ENCODE results near the gene LINGO4. TPM values are rescaled to one million over a fixed set of nuclear protein-coding genes. Genes with fewer than 3 reads are reported as not detected.

Gene LINGO4
- total and polyA plus RNA-seq, 8 donors: 0.06 to 0.63 (median 0.12) TPM; not detected in 2

DNA sequence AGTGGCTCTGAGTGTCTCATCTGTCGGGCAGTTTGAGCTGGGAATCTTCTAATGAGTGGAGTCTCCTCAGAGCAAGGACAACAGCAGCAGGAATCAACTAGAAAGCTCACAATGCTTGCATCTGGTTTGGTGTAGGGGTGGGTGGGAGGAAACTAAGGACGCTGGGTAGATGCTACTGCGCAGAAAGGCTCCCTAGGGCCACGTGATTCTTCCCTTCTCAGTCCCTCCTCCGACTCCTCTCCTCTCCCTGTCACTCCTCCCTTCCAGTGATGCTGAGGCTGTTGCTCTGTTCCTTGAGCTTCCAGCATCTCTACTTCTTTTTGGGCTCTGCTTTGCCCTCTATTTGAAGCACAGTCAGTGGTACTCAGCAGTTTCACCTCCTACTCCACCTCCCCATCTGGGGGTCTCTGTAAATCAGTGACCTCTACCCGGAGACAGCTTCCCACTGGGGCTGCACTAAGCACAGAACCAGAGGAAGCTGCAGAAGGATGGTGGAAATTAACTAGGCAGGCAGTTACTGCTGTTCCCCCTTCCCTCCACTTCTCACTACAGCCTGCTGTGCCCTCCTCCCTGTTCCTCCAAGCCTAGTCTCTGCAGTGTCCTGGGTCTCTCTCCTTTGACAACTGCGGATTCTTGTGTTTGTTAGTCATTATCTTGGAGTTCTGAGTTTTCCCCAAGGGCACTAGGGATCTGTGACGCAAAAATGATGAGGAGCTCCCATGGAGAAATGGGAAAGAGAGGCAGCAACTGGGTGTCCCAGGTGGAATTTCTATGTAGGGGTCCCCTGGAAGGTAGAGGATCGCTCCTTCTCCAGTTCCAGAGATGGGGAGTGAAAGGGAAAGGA lies 5.8 kb downstream of the LINGO4 start:
- Histone ChIP-seq H3K9me3 (no peaks in the 10 kb centered on the region), H3K36me3 (no peaks in the 10 kb centered on the region), H3K4me3 (no peak overlapping the region), H3K4me1 (no peaks in the 10 kb centered on the region), H3K27ac (no peak overlapping the region), H3K27me3 (peaks cover 0 to 17% of the 10 kb centered on the region in 2 donors)
- TF ChIP-seq, protein P1, sequence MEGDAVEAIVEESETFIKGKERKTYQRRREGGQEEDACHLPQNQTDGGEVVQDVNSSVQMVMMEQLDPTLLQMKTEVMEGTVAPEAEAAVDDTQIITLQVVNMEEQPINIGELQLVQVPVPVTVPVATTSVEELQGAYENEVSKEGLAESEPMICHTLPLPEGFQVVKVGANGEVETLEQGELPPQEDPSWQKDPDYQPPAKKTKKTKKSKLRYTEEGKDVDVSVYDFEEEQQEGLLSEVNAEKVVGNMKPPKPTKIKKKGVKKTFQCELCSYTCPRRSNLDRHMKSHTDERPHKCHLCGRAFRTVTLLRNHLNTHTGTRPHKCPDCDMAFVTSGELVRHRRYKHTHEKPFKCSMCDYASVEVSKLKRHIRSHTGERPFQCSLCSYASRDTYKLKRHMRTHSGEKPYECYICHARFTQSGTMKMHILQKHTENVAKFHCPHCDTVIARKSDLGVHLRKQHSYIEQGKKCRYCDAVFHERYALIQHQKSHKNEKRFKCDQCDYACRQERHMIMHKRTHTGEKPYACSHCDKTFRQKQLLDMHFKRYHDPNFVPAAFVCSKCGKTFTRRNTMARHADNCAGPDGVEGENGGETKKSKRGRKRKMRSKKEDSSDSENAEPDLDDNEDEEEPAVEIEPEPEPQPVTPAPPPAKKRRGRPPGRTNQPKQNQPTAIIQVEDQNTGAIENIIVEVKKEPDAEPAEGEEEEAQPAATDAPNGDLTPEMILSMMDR (IDR thresholded peaks at IDR 0.05): no peak
- DNase-seq (no peak), ATAC-seq (no peak)
- intact Hi-C loops (cut with DNase I): no loop called here

DNA sequence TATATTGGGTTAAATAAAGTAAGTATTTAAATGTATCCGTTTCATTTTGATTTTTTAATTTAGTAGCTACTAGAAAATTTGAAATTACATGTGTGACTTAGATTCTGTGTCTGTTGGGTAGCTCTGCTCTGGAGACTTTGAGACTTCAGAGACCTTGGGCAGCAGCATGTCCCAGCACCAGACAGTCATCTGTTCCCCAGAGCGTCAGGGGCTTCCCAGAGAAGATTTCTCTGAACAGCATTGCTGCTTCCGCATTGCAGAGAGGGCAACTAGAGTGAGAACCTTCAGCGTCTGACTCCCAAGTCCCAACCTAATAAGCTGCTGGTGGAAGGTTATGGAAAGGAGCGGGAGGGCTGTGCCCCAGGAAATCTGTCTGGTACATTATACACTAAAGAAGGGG lies 6.6 kb downstream of the LINGO4 start:
- Histone ChIP-seq H3K27me3 (peaks cover 0 to 17% of the 10 kb centered on the region in 2 donors), H3K36me3 (no peaks in the 10 kb centered on the region), H3K4me1 (no peaks in the 10 kb centered on the region), H3K27ac (no peak overlapping the region), H3K9me3 (no peaks in the 10 kb centered on the region), H3K4me3 (no peak overlapping the region)
- ATAC-seq (no peak), DNase-seq (no peak)
- intact Hi-C loops (cut with DNase I): no loop called here
- TF ChIP-seq, protein P1 (IDR thresholded peaks at IDR 0.05): no peak

DNA sequence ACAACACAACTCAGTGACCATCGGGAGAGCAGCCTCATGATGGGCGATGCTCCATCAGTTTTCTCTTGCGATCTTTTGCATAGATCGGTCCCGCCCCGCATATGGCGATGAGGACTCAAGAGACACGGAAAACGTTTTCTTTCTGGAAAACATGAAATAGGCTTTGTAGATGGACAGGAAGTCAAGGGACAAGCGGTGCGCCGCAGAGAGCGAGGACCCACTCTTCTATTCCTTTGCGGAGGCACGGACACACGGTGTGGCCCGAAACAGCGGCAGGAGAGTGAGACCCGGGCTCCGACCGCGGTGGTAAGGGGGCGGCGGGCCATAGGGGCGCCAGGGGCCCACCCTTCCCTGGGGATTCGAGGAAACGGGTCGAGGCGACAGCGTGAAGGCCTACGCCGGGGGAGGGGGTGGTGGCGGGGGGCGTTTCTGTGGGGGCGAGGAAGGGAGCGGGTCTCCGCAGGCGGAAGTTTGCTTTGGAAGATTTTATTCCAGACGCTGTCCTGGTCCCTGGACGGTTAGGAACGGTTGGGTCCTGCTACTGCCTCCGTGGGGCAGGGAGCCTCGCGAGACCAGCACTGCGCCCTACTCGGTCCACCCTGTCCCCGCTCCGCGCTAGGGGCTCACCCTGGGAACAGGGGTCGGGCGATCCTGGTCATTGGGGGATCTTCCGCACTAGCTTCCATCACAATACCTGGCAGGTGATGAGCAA lies 14.1 kb downstream of the LINGO4 start:
- intact Hi-C loops (cut with DNase I): no loop called here
- TF ChIP-seq, protein P1 (IDR thresholded peaks at IDR 0.05): no peak
- no peaks in the 10 kb centered on the region for H3K27me3 ChIP-seq
- peaks cover 0 to 11% of the 10 kb centered on the region in 2 donors for H3K4me1 ChIP-seq
- peak overlapping the region; percentile 37 to 53 for H3K27ac ChIP-seq
- DNase-seq (peak in 1 of 4 donors; percentile 83), ATAC-seq (peak; percentile 38)
- H3K36me3 ChIP-seq: no peaks in the 10 kb centered on the region
- H3K4me3 ChIP-seq: peak overlapping the region; percentile 57 to 85
- H3K9me3 ChIP-seq: no peaks in the 10 kb centered on the region

DNA sequence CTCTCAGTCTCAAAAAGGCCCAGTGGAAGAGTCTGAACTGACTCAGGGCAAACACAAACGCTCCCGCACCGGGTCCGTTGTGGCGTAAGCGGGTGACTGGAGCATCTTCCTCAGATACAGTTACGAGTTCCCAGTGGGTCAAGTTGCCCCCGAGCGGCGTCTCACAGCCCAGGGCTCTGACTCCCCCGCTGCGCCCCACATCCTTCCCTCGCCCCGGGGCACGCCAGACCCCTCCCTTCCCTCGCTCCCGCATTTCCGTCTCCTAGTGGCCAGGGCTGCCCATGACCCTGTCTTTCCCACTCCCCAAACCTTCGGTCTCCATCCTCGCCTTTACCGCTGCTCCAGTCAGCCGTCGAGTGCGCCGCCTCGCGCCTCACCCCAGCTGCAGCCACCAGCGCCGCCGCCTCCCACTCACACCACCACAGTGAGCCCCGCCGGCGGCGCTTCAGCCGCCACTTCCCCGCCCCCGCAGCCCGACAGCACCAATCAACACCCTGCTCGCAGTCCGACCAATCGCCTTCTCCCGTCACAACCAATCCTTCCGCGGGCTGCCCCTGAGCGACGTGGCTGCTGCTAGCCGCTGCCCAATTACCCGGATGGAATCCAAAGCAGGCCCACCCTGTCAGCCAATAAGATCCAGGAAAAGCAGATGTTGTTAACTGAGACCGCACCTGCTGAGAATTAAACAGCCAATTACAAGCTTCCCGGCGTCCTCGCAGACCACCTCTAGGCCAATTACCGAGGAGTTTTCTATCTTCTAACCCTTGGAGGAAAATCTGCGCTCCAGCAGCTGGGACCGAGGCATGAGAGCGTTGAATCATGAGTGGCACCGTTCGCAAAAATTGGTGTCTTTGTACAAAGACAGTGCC lies 14.9 kb downstream of the LINGO4 start, which contains the start of gene TDRKH:
Gene TDRKH, minus strand, starts transcription at position 430 of the 869 bp plus-strand sequence. CDS start 7,478 bp downstream, outside the sequence.
- TF ChIP-seq, protein P1 (IDR thresholded peaks at IDR 0.05): no peak
- intact Hi-C loops (cut with DNase I): no loop called here
- H3K4me3 ChIP-seq: peak within 1 kb of the TSS; percentile 57 to 85
- peaks cover 0 to 11% of the 10 kb centered on the region in 2 donors for H3K4me1 ChIP-seq
- ATAC-seq: peak; percentile 99
- no peaks in the 10 kb centered on the region for H3K27me3 ChIP-seq
- no peaks in the 10 kb centered on the region for H3K36me3 ChIP-seq
- peak within 1 kb of the TSS; percentile 37 to 62 for H3K27ac ChIP-seq
- DNase-seq: peak; percentile 83 to 99 (median 96)
- no peaks in the 10 kb centered on the region for H3K9me3 ChIP-seq
